Measurements from ENCODE around the gene SLC25A44. TPM values are rescaled to one million over a fixed set of nuclear protein-coding genes. Genes with fewer than 3 reads are reported as not detected.

The SLC25A44 gene
- total and polyA plus RNA-seq, 2 donors (not counting 1 experiment from before 2014, with no cell fraction given) = 14.9 to 27.2 TPM

DNA sequence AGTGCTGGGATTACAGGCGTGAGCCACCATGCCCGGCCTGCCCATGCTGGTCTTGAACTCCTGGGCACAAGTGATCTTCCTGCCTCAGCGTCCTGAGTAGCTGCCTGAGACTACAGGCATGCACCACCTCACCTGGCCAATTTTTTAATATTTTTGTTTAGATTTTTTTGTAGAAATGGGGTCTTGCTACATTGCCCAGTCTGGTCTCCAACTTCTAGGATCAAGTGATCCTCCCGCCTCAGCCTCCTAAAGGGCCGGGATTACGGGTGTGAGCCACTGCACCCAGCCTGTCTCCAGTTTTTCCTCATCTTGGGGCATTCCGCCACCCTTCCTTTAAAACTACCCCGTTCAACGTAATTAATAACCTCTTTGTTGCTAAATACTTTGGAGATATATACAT is 26.3 kb downstream of the SLC25A44 start:
- Histone ChIP-seq H3K4me1 (ENCODE audit: control insufficient read depth in 2 of 2, insufficient read depth in 2 of 2, low read length in 2 of 2) (no peaks in the 10 kb centered on the region), H2AFZ (ENCODE audit: insufficient read depth, low read depth, low read length, poor library complexity, severe bottlenecking) (no peak overlapping the region), H3K27me3 (replicated peaks in 1 of 4; ENCODE audit: control extremely low read depth in 1 of 4, control insufficient read depth in 3 of 4, insufficient read depth in 4 of 4, low read length in 3 of 4) (no peaks in the 10 kb centered on the region), H3K4me3 (ENCODE audit: control extremely low read depth in 1 of 5, extremely low read depth in 1 of 5, insufficient read depth in 1 of 5, low read depth in 2 of 5, low read length in 4 of 5) (no peak overlapping the region), H3K79me2 (ENCODE audit: control insufficient read depth, insufficient read depth, low read length) (peaks cover 59% of the 10 kb centered on the region), H4K20me1 (ENCODE audit: control insufficient read depth, insufficient read depth, low read length, poor library complexity, severe bottlenecking) (peaks cover 24% of the 10 kb centered on the region), H3K36me3 (replicated peaks in 1 of 2; ENCODE audit: control extremely low read depth in 1 of 2, control insufficient read depth in 1 of 2, extremely low read depth in 1 of 2, insufficient read depth in 2 of 2, low read length in 1 of 2) (peaks cover 22 to 35% of the 10 kb centered on the region in 2 experiments), H3K9ac (ENCODE audit: low read length) (no peak overlapping the region), H3K9me3 (ENCODE audit: control extremely low read depth in 1 of 3, control insufficient read depth in 2 of 3, insufficient read depth in 1 of 3, low read length in 2 of 3) (no peaks in the 10 kb centered on the region), H3K4me2 (replicated peaks; ENCODE audit: low read depth, low read length, poor library complexity, severe bottlenecking) (no peak overlapping the region), H3K27ac (ENCODE audit: low read length in 2 of 2) (no peak overlapping the region)
- Mint-ChIP-seq H3K4me3 (no peak overlapping the region), H3K4me1 (peaks cover 10% of the 10 kb centered on the region), H3K27me3 (no peaks in the 10 kb centered on the region), H3K27ac (no peak overlapping the region), H3K9me3 (ENCODE audit: insufficient read depth) (no peaks in the 10 kb centered on the region)
- 87% methylated on average over 3 of the region's 9 CpGs for WGBS (ENCODE audit: insufficient coverage)
- CTCF ChIA-PET = interaction anchor here (0.5 to 14.5 kb wide), 3 partner anchors 60 to 831 kb away, joined by 3 to 381 read pairs (median 3); no protein-coding TSS in a partner anchor
- POLR2A ChIA-PET = no interaction called here
- intact Hi-C loops (cut with micrococcal nuclease) = no loop called here
- DNase-seq (no peak), ATAC-seq (ENCODE audit: low read depth) (no peak)
- TF ChIP-seq, protein P1, sequence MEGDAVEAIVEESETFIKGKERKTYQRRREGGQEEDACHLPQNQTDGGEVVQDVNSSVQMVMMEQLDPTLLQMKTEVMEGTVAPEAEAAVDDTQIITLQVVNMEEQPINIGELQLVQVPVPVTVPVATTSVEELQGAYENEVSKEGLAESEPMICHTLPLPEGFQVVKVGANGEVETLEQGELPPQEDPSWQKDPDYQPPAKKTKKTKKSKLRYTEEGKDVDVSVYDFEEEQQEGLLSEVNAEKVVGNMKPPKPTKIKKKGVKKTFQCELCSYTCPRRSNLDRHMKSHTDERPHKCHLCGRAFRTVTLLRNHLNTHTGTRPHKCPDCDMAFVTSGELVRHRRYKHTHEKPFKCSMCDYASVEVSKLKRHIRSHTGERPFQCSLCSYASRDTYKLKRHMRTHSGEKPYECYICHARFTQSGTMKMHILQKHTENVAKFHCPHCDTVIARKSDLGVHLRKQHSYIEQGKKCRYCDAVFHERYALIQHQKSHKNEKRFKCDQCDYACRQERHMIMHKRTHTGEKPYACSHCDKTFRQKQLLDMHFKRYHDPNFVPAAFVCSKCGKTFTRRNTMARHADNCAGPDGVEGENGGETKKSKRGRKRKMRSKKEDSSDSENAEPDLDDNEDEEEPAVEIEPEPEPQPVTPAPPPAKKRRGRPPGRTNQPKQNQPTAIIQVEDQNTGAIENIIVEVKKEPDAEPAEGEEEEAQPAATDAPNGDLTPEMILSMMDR (IDR thresholded peaks at IDR 0.05) = no peak
- TF ChIP-seq EZH2 (IDR thresholded peaks at IDR 0.05; ENCODE audit: borderline replicate concordance, insufficient read depth, low read depth, low read length, poor library complexity, severe bottlenecking) = no peak

- ChIA-PET POLR2A (interaction anchor here (0.6 kb wide), 1 partner anchor 236 kb away, joined by 14 read pairs; no protein-coding TSS in a partner anchor), CTCF (interaction anchor here (0.9 to 14.5 kb wide), 3 partner anchors 13 to 125 kb away, joined by 3 to 381 read pairs (median 3); no protein-coding TSS in a partner anchor)
- Histone ChIP-seq H3K27me3 (replicated peaks in 1 of 4; ENCODE audit: control extremely low read depth in 1 of 4, control insufficient read depth in 3 of 4, insufficient read depth in 4 of 4, low read length in 3 of 4) (no peaks in the 10 kb centered on the region), H3K79me2 (ENCODE audit: control insufficient read depth, insufficient read depth, low read length) (peaks cover 54% of the 10 kb centered on the region), H3K9ac (ENCODE audit: low read length) (no peak overlapping the region), H4K20me1 (ENCODE audit: control insufficient read depth, insufficient read depth, low read length, poor library complexity, severe bottlenecking) (peaks cover 24% of the 10 kb centered on the region), H3K4me3 (ENCODE audit: control extremely low read depth in 1 of 5, extremely low read depth in 1 of 5, insufficient read depth in 1 of 5, low read depth in 2 of 5, low read length in 4 of 5) (no peak overlapping the region), H3K36me3 (replicated peaks in 1 of 2; ENCODE audit: control extremely low read depth in 1 of 2, control insufficient read depth in 1 of 2, extremely low read depth in 1 of 2, insufficient read depth in 2 of 2, low read length in 1 of 2) (peaks cover 25 to 42% of the 10 kb centered on the region in 2 experiments), H2AFZ (ENCODE audit: insufficient read depth, low read depth, low read length, poor library complexity, severe bottlenecking) (no peak overlapping the region), H3K9me3 (ENCODE audit: control extremely low read depth in 1 of 3, control insufficient read depth in 2 of 3, insufficient read depth in 1 of 3, low read length in 2 of 3) (no peaks in the 10 kb centered on the region), H3K4me2 (replicated peaks; ENCODE audit: low read depth, low read length, poor library complexity, severe bottlenecking) (no peak overlapping the region), H3K27ac (ENCODE audit: low read length in 2 of 2) (no peak overlapping the region), H3K4me1 (ENCODE audit: control insufficient read depth in 2 of 2, insufficient read depth in 2 of 2, low read length in 2 of 2) (no peaks in the 10 kb centered on the region)
- TF ChIP-seq EZH2 (IDR thresholded peaks at IDR 0.05; ENCODE audit: borderline replicate concordance, insufficient read depth, low read depth, low read length, poor library complexity, severe bottlenecking) = no peak
- TF ChIP-seq, protein P1 (IDR thresholded peaks at IDR 0.05) = no peak
- no peak for DNase-seq
- Mint-ChIP-seq H3K27me3 (no peaks in the 10 kb centered on the region), H3K27ac (no peak overlapping the region), H3K4me3 (no peak overlapping the region), H3K9me3 (ENCODE audit: insufficient read depth) (no peaks in the 10 kb centered on the region), H3K4me1 (peaks cover 14% of the 10 kb centered on the region)
- intact Hi-C loops (cut with micrococcal nuclease) = no loop called here
- ATAC-seq (ENCODE audit: low read depth) = no peak
- 95% methylated on average over 8 of the region's 13 CpGs for WGBS (ENCODE audit: insufficient coverage)
Observed at GRCh38 chr1:156221986-156222692, 28.2 kb downstream of the SLC25A44 start.
